Right cardiac atrium (tissue), 5 donors: ENCODE data around the gene ACTR3. TPM values are rescaled to one million over a fixed set of nuclear protein-coding genes. Genes with fewer than 3 reads are reported as not detected.

Experiments
- ATAC-seq, 2 donors: fragments of 200-7000 bp; cut with Tn5 transposase; one replicate each; pipeline versions ENCODE4 v1.8.0 to v1.9.1; 2020; ENCODE audit warnings: moderate library complexity in 2 of 2, mild to moderate bottlenecking in 1 of 2
- DNase-seq, 3 donors: peaks; one replicate each; pipeline ENCODE4 v3.0.0-alpha.2; 2020
- H3K27ac ChIP-seq: one replicate; pipeline ENCODE4 v1.5.1; 2013; ENCODE audit warnings: mild to moderate bottlenecking, low read length, control low read depth, moderate library complexity
- H3K27me3 ChIP-seq: one replicate; pipeline ENCODE4 v1.6.1; 2013; ENCODE audit not compliant: control insufficient read depth, insufficient read depth
- H3K4me1 ChIP-seq: one replicate; pipeline ENCODE4 v1.6.1; 2013; ENCODE audit warnings: low read length; ENCODE audit not compliant: control insufficient read depth, insufficient read depth
- H3K4me3 ChIP-seq: one replicate; pipeline ENCODE4 v1.5.1; 2013; ENCODE audit warnings: low read length, control low read depth
- H3K9me3 ChIP-seq: one replicate; pipeline ENCODE4 v1.6.1; 2013; ENCODE audit warnings: low read length; ENCODE audit not compliant: control insufficient read depth
- WGBS: extraction: QIAGEN DNeasy Blood & Tissue Kit; methylation state at CpG from one replicate; pipeline ENCODE4 v1.1.7; 2013; 5-methylcytosine and 5-hydroxymethylcytosine counted together
- intact Hi-C, 4 donors: fragments of 100-400 bp; cut with DNase I; formaldehyde crosslinking; loops; one replicate each; pipeline versions ENCODE4 v1.11.0 to v1.14.0; 2022 to 2023
- polyA plus RNA-seq: library from polyadenylated mRNA; stranded (reverse); fragments of 200-250 nt; gene quantifications from one replicate; pipeline ENCODE4 v1.2.3, GENCODE V29; 2013
- total RNA-seq, 4 donors: library from RNA; stranded (reverse); fragmentation: NEBNext Ultra II Directional; extraction: Animal tissue kit (Norgen Biotek cat#: 25700); gene quantifications; one replicate each; pipeline ENCODE4 v1.2.1, GENCODE V29; 2021
- donor health status: healthy with polysubstance abuse.
- donor health status: DM: no; HTN: yes; CAD: no.
- donor health status: DM: no; HTN: no; CAD: no.
- donor health status: DM: no; HTN: yes; CAD: no; lungs with severe emphysema.
- donor health status: DM: yes; HTN: yes; CAD: no.

Gene ACTR3
- total and polyA plus RNA-seq, 5 donors = 42.3 to 168 (median 136) TPM

GRCh38 chr2:113906647-113907046 is 16.8 kb downstream of the ACTR3 start:
- intact Hi-C loops = no loop called here
- whole genome bisulfite sequencing = 99% methylated on average over 1 of the region's 1 CpG
- no peak for ATAC-seq

DNA sequence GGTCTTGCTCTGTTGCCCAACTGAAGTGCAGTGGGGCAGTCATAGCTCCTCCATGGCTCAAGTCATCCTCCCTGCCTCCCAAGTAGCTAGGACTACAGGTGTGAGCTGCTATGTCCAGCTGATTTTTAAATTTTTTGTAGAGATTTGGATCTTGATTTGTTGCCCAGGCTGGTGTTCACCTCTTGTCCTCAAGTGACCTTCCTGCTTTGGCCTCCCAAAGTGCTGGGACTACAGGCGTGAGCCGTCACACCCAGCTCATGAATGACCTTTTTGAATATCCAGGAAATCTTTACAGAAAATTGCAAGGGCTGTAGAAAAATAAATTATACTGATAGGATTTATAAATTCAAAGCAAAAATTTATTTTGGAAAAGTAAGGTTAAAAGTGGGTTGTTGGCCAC is 17.4 kb downstream of the ACTR3 start:
- WGBS = 61% methylated on average over 2 of the region's 2 CpGs
- H3K4me1 ChIP-seq = peaks cover 2% of the 10 kb centered on the region
- DNase-seq = no peak

More at GRCh38 chr2:113906647-113907046, 16.8 kb downstream of the ACTR3 start:
- peaks cover 2% of the 10 kb centered on the region for H3K4me1 ChIP-seq
- DNase-seq = no peak
- no peak overlapping the region for H3K27ac ChIP-seq
- H3K4me3 ChIP-seq = no peak overlapping the region
- H3K27me3 ChIP-seq = no peaks in the 10 kb centered on the region
- no peaks in the 10 kb centered on the region for H3K9me3 ChIP-seq

DNA sequence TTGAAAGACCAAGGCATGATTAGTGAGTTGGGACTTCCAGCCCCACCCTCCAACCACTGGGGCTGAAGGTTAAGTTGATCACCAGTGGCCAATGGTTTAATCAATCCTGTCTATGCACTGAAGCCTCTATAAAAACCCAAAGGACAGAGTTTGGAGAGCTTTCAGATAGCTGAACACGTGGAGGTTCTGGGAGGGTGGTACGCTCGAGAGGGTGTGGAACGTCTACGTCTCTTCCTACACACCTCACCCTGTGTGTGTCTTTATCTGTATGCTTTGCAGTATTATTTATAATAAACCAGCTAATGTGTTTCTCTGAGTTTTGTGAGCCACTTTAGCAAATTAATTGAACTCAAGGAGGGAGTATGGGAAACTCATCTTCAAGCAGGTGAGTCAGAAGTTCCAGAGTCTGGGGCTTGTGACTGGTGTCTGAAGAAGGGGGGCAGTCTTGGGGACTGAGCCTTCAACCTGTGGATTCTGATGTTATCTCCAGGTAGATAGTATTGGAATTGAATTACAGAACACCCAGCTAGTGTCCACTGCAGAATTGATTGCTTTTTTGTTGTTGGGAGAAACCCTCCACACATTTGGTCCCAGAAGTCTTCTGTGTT is 20.3 kb downstream of the ACTR3 start:
- DNase-seq (no peak), ATAC-seq (peak in 1 of 2 donors; percentile 39)
- no peak overlapping the region for H3K27ac ChIP-seq
- no peak overlapping the region for H3K4me3 ChIP-seq
- no peaks in the 10 kb centered on the region for H3K27me3 ChIP-seq
- intact Hi-C loops = no loop called here
- no peaks in the 10 kb centered on the region for H3K9me3 ChIP-seq
- no peaks in the 10 kb centered on the region for H3K4me1 ChIP-seq
- 90% methylated on average over 5 of the region's 5 CpGs for WGBS

More for the DNA sequence above, 17.4 kb downstream of the ACTR3 start:
- Histone ChIP-seq H3K27ac (no peak overlapping the region), H3K27me3 (no peaks in the 10 kb centered on the region), H3K9me3 (no peaks in the 10 kb centered on the region), H3K4me3 (no peak overlapping the region)
- intact Hi-C loops = no loop called here
- ATAC-seq = peak in 1 of 2 donors; percentile 40

- Histone ChIP-seq H3K4me1 (no peaks in the 10 kb centered on the region), H3K4me3 (no peak overlapping the region), H3K9me3 (no peaks in the 10 kb centered on the region), H3K27ac (no peak overlapping the region), H3K27me3 (no peaks in the 10 kb centered on the region)
- intact Hi-C loops = no loop called here
- 84% methylated on average over 6 of the region's 6 CpGs for WGBS
- DNase-seq (no peak), ATAC-seq (no peak)
Measured at GRCh38 chr2:113910967-113911678, 21.2 kb downstream of the ACTR3 start.

DNA sequence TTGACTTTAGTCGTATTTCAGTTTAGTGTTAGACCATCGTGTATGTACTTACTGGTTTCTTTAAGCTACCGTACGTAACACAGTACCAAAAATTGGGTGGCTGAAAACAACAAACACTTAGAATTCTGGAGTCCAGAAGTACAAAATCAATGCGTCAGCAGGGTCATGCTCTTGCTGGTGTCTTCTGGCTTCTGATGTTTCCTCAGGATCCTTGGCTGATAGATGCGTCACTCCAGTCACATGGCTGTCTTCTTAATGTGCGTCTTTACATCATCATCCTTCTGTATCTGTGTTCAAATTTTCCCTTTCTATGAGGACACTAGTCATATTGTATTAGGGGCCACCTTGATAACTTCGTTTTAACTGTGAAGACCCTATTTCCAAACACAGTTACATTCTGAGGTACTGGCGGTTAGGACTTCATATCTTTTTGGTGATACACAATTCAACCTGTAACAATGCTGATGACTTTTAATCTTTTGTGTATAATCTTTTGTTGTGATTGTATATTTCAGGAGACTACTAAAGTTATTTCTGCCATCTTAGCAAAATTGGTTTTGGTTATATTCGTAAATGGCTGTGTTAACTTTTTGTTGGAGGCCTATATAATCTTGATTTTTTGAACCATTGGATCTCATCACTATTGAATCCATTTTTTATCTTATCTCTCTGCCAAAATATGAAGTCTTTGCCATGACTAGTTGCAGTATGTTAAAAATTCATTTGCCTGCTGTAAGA is 25.4 kb downstream of the ACTR3 start:
- H3K4me3 ChIP-seq = no peak overlapping the region
- H3K27ac ChIP-seq = no peak overlapping the region
- intact Hi-C loops = no loop called here
- no peaks in the 10 kb centered on the region for H3K9me3 ChIP-seq
- H3K4me1 ChIP-seq = no peaks in the 10 kb centered on the region
- H3K27me3 ChIP-seq = no peaks in the 10 kb centered on the region
- DNase-seq (no peak), ATAC-seq (no peak)
- 84% methylated on average over 10 of the region's 10 CpGs for WGBS

DNA sequence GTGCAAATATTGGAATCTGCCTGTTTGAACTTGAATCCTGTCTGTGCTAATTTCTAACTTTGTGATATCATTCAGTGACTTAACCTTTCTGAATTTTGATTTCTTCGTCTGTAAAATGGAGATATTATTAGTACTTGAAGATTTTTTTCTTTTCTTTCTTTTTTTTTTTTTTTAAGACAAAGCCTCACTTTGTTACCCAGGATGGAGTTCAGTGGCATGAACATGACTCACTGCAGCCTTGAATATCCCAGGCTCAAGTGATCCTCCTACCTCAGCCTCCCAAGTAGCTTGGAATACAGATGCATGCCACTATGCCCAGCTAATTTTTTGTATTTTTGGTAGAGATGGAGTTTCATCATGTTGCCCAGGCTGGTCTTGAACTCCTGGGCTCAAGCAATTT is 28.3 kb downstream of the ACTR3 start:
- H3K27me3 ChIP-seq = no peaks in the 10 kb centered on the region
- WGBS = 83% methylated on average over 1 of the region's 1 CpG
- no peak overlapping the region for H3K4me3 ChIP-seq
- no peaks in the 10 kb centered on the region for H3K4me1 ChIP-seq
- intact Hi-C loops = no loop called here
- no peak overlapping the region for H3K27ac ChIP-seq
- no peak for ATAC-seq
- DNase-seq = no peak
- H3K9me3 ChIP-seq = no peaks in the 10 kb centered on the region

DNA sequence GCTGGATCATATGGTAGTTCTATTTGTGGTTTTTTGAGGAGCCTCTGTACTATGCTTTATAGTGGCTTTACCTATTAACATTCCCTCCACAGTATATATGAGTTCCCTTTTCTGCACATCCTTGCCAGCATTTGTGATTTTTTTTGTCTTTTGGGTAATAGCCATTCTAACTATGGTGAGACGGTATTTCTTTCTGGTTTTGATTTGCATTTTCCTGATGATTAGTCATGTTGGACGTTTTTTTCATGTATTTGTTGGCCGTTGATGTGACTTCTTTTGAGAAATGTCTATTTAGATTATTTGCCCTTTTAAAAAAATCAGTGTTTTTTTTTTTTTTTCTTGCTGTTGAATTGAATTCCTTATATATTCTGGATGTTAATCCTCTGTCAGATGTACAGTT is 31.1 kb downstream of the ACTR3 start:
- ATAC-seq (no peak), DNase-seq (no peak)
- Histone ChIP-seq H3K4me1 (no peaks in the 10 kb centered on the region), H3K27ac (no peak overlapping the region), H3K27me3 (no peaks in the 10 kb centered on the region), H3K4me3 (no peak overlapping the region), H3K9me3 (no peaks in the 10 kb centered on the region)
- WGBS = 86% methylated on average over 3 of the region's 3 CpGs
- intact Hi-C loops = no loop called here

DNA sequence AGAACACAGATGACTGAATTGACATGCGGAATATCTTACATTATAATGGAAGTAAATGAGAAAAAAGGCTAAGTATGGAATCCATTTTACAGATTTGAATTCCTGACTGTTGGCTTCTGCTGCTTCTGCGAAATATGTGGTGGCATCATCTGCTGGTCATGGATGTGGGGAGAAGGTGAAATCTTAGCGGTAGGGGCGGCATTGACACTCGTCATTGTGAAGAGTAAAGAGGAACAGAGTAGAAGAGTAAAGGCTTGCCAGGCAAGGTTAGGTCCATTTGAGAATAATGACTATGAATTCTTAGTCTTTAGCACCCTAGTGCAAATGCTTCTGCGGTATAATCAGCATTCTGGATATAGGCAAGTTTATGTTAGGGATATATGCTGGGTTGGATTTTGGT is 32.4 kb downstream of the ACTR3 start:
- no peaks in the 10 kb centered on the region for H3K9me3 ChIP-seq
- H3K27me3 ChIP-seq = no peaks in the 10 kb centered on the region
- DNase-seq (no peak), ATAC-seq (no peak)
- H3K27ac ChIP-seq = no peak overlapping the region
- intact Hi-C loops = no loop called here
- H3K4me1 ChIP-seq = no peaks in the 10 kb centered on the region
- WGBS = 97% methylated on average over 6 of the region's 6 CpGs
- H3K4me3 ChIP-seq = no peak overlapping the region

DNA sequence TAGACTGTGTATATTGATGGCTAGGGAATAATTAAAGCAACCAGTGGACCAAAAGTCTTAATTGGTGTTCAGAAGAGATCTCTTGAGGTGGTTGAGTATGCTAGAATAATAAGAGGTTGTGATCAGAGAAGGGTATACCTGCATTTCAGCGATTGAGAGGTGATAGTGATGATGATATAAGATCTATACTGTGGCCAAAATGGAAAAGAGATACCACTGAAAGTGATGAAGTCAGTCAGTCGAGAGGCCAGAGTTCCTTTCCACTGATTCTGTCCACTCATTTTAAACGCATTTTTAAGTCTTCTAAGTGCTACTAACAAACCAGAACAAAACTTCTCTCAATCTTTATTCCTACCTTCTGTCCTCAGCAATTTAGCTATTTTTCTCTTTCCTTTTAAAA is 32.9 kb downstream of the ACTR3 start:
- ATAC-seq = no peak
- no peak overlapping the region for H3K27ac ChIP-seq
- H3K4me1 ChIP-seq = no peaks in the 10 kb centered on the region
- no peaks in the 10 kb centered on the region for H3K9me3 ChIP-seq
- H3K4me3 ChIP-seq = no peak overlapping the region
- H3K27me3 ChIP-seq = no peaks in the 10 kb centered on the region
- intact Hi-C loops = no loop called here
- 58% methylated on average over 3 of the region's 3 CpGs for WGBS
- no peak for DNase-seq

DNA sequence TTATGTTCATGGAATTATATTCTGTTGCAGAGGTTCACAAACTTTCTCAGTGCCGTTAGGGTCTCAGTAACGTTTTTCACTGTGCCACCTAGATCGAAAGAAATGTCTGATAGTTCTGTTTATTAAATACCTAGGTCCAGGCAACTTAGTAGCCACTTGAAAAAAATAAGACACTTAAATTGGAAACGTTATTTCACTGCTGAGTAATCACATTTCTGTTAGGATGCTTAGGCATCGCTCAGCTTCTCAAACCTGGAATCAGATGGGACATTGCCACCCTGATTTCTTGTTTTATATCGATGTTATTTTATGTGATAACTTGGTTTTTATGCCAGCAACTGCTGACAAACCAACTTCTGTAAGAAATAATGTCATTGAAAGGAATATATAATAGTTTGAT is 36.0 kb downstream of the ACTR3 start:
- ATAC-seq (no peak), DNase-seq (no peak)
- no peaks in the 10 kb centered on the region for H3K9me3 ChIP-seq
- H3K27ac ChIP-seq = no peak overlapping the region
- WGBS = 76% methylated on average over 6 of the region's 6 CpGs
- no peak overlapping the region for H3K4me3 ChIP-seq
- H3K4me1 ChIP-seq = no peaks in the 10 kb centered on the region
- H3K27me3 ChIP-seq = no peaks in the 10 kb centered on the region
- intact Hi-C loops = no loop called here

- no peaks in the 10 kb centered on the region for H3K27me3 ChIP-seq
Measured at GRCh38 chr2:113926314-113926713, 36.4 kb downstream of the ACTR3 start.

More at GRCh38 chr2:113926314-113926713, 36.4 kb downstream of the ACTR3 start:
- DNase-seq (no peak), ATAC-seq (no peak)
- no peak overlapping the region for H3K4me3 ChIP-seq
- intact Hi-C loops = no loop called here
- no peak overlapping the region for H3K27ac ChIP-seq
- WGBS = 94% methylated on average over 3 of the region's 3 CpGs
- no peaks in the 10 kb centered on the region for H3K4me1 ChIP-seq
- H3K9me3 ChIP-seq = no peaks in the 10 kb centered on the region
